ENCODE results near the gene CCDC17. TPM values are rescaled to one million over a fixed set of nuclear protein-coding genes. Genes with fewer than 3 reads are reported as not detected.
A peak's percentile ranks its signal among the peaks of the same experiment; 100 is the strongest.

Gene CCDC17
- total RNA-seq, 4 donors from 2014 or later: 1.2 to 4.7 (median 1.6) TPM

DNA sequence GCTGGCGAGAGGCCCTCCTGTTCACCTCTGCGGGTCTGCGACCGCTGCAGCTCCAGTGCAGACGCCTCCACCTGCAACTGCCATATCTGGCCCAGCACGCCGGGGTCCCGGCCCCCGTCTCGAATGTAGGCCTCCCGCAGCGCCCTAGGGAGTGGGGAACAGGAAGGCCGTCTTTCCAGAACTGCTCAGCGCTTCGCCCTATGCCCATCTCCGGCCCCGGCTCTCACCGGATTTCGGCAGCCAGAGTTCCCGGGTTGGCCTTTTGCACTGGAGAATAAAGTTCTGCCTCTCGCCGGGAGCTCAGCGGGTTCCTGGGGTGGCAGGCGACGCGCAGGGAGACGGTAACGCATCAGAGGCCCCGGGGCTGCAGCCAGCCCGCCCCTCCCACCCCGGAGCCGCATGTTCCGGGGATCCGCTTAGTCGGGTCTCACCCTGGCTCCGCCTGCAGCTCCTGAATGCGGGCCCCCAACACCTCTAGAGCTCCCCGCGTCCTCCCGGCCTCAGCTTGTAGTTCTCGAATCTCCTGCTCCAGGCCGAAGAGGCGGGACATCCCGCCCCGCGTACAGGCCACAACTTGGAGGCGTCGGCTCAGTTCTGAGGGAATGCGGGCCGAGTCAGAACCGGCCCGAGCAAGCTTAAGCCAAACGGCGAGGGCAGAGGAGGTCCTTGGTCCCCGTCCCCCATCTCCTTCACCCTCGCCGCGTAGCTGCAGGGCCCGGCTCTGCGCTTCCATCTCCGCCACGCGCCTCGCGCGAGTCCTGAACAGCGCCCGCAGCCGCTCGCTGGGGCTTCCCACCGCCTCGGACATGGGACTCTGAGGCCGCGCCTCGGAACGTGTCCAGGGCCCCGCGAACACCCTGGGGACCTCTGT lies 1.1 kb downstream of the CCDC17 start:
- Histone ChIP-seq H3K4me1 (peaks cover 0 to 40% (median 0%) of the 10 kb centered on the region in 3 donors), H3K27me3 (no peaks in the 10 kb centered on the region), H3K9me3 (no peaks in the 10 kb centered on the region), H3K36me3 (peaks cover 0 to 62% of the 10 kb centered on the region in 2 donors), H3K4me3 (peak overlapping the region; percentile 1 to 37), H3K27ac (peak overlapping the region in 3 of 4 donors; percentile 58 to 66 (median 63))
- no CpG with 5 or more reads among the region's 78 CpGs for WGBS, 2 donors (ENCODE audit: low coverage in 1 of 2)
- ATAC-seq: peak; percentile 34
- TF ChIP-seq POLR2A (IDR thresholded peaks at IDR 0.05) (no peak), EP300 (IDR thresholded peaks at IDR 0.05) (no peak), POLR2AphosphoS5 (IDR thresholded peaks at IDR 0.05) (no peak)
- TF ChIP-seq, protein P1, sequence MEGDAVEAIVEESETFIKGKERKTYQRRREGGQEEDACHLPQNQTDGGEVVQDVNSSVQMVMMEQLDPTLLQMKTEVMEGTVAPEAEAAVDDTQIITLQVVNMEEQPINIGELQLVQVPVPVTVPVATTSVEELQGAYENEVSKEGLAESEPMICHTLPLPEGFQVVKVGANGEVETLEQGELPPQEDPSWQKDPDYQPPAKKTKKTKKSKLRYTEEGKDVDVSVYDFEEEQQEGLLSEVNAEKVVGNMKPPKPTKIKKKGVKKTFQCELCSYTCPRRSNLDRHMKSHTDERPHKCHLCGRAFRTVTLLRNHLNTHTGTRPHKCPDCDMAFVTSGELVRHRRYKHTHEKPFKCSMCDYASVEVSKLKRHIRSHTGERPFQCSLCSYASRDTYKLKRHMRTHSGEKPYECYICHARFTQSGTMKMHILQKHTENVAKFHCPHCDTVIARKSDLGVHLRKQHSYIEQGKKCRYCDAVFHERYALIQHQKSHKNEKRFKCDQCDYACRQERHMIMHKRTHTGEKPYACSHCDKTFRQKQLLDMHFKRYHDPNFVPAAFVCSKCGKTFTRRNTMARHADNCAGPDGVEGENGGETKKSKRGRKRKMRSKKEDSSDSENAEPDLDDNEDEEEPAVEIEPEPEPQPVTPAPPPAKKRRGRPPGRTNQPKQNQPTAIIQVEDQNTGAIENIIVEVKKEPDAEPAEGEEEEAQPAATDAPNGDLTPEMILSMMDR (IDR thresholded peaks at IDR 0.05): no peak

DNA sequence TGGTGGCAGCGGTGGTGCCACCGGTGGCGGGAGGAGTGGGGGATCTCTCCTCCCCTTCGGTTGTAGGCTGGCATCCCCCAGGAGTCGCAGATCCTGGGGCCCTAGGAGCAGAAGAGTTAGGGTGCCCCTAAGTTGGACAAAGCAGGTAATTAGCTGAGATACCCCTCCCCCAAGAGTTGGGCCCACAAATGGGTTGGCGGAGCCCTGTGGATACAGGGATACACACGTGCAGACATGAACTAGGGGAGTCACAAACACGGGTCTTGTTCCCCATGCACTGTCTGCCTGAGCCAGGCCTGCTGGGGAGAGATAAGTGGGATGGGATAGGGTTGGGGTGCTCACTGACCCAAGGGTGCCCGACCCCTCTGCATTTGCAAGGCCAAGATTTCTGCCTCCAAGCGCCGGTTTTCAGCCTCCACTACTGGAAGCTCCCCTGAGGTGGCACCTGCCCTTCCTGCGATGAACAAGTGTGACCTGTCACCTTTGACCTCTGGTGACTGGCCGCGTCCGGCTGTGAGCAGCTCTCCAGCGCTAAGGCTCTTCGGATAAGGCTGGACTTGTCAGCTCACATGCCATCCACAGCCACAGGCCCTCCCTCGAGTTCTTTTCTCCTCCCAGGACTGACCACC lies 1.8 kb downstream of the CCDC17 start:
- WGBS, 2 donors (ENCODE audit: low coverage in 1 of 2): 60 to 100% methylated on average over 1 of the region's 18 CpGs

DNA sequence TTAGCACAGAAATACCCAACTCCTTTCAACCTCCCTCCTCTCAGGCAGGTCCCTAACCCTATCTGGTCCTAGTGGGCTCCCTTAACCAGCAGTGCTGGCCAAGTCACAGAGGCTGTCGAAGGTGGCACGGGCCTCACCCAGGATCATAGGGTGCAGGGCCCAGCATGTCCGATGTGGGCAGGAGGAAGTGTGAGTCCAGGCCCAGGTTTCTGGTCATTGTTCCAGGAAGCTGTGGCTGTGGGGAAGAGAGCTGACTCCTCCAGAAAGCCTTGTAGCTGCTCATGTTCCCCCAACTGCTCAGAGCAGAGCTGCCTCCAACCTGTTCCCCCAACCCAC lies 2.4 kb downstream of the CCDC17 start:
- no CpG with 5 or more reads among the region's 3 CpGs for WGBS, 2 donors (ENCODE audit: low coverage in 1 of 2)
- Histone ChIP-seq H3K36me3 (peaks cover under 1 to 62% of the 10 kb centered on the region in 2 donors), H3K4me3 (no peak overlapping the region), H3K9me3 (no peaks in the 10 kb centered on the region), H3K27me3 (no peaks in the 10 kb centered on the region), H3K27ac (peak overlapping the region in 3 of 4 donors; percentile 58 to 66 (median 63)), H3K4me1 (peaks cover 0 to 40% (median 0%) of the 10 kb centered on the region in 3 donors)
- no peak for TF ChIP-seq POLR2AphosphoS5 (IDR thresholded peaks at IDR 0.05)
- no peak for TF ChIP-seq POLR2A (IDR thresholded peaks at IDR 0.05)
- no peak for TF ChIP-seq EP300 (IDR thresholded peaks at IDR 0.05)
- TF ChIP-seq, protein P1 (IDR thresholded peaks at IDR 0.05): no peak
- ATAC-seq: peak; percentile 39

More for the DNA sequence above, 1.8 kb downstream of the CCDC17 start:
- H3K36me3 ChIP-seq: peaks cover 0 to 62% of the 10 kb centered on the region in 2 donors
- peaks cover 0 to 40% (median 0%) of the 10 kb centered on the region in 3 donors for H3K4me1 ChIP-seq
- no peak for ATAC-seq
- H3K27me3 ChIP-seq: no peaks in the 10 kb centered on the region
- peak overlapping the region in 3 of 4 donors; percentile 58 to 66 (median 63) for H3K27ac ChIP-seq
- H3K4me3 ChIP-seq: peak overlapping the region in 1 of 2 donors; percentile 37
- H3K9me3 ChIP-seq: no peaks in the 10 kb centered on the region
- TF ChIP-seq POLR2AphosphoS5 (IDR thresholded peaks at IDR 0.05): no peak
- TF ChIP-seq EP300 (IDR thresholded peaks at IDR 0.05): no peak
- TF ChIP-seq POLR2A (IDR thresholded peaks at IDR 0.05): no peak
- TF ChIP-seq, protein P1 (IDR thresholded peaks at IDR 0.05): no peak

DNA sequence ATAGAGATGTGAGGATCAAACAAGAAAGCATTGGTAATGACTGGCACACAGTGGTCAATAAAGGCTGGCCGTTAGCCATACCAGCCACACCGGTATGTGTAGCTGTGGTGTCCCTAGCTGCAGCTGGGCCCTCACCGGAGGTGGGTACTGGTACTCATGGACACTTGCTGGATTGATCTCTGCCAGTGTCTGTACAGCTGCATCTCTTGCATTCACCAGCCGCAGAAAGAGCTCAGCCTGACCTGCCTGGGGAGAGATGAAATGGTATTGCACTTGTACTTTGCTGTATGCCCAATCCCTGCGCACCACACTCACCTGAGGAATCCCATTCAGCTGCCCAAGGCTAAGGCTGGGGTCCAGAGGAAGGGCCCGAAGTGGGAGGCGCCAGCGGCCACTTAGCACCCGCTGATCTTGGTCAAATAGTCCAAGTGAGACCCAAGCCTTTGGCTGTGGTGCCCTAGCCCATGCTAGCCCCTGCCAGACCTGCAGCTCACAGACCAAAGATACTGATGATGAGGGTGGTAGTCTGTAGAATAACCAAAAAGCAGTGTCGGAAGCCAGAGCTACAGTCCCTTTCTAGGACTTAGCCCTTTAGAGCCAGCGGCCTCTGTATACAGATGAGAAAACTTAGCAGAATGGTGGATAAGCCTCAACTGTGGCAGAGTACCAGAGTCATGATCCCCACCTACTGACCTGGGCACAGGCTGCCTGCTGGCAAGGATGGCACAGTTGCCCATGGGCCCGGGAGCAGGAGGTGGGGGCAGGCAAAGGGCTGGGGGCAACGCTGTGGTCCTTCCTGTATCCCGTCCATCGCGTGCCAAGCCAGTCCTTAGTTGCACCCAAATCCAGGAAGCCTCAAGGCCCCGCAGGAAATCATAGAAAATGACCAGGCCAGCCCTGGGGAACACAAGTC lies 3.0 kb downstream of the CCDC17 start:
- no peaks in the 10 kb centered on the region for H3K9me3 ChIP-seq
- ATAC-seq: peak; percentile 11
- H3K27ac ChIP-seq: peak overlapping the region in 3 of 4 donors; percentile 58 to 66 (median 63)
- H3K27me3 ChIP-seq: no peaks in the 10 kb centered on the region
- H3K36me3 ChIP-seq: peaks cover 4 to 62% of the 10 kb centered on the region in 2 donors
- WGBS, 2 donors (ENCODE audit: low coverage in 1 of 2): 78 to 80% methylated on average over 6 to 10 of the region's 17 CpGs
- no peak overlapping the region for H3K4me3 ChIP-seq
- H3K4me1 ChIP-seq: peaks cover 0 to 40% (median 0%) of the 10 kb centered on the region in 3 donors
- TF ChIP-seq, protein P1 (IDR thresholded peaks at IDR 0.05): no peak
- TF ChIP-seq EP300 (IDR thresholded peaks at IDR 0.05): no peak
- TF ChIP-seq POLR2A (IDR thresholded peaks at IDR 0.05): no peak
- no peak for TF ChIP-seq POLR2AphosphoS5 (IDR thresholded peaks at IDR 0.05)

Measured in gastroesophageal sphincter (tissue), 4 donors.